ENCODE results near the gene ITSN1.

ITSN1 gene

DNA sequence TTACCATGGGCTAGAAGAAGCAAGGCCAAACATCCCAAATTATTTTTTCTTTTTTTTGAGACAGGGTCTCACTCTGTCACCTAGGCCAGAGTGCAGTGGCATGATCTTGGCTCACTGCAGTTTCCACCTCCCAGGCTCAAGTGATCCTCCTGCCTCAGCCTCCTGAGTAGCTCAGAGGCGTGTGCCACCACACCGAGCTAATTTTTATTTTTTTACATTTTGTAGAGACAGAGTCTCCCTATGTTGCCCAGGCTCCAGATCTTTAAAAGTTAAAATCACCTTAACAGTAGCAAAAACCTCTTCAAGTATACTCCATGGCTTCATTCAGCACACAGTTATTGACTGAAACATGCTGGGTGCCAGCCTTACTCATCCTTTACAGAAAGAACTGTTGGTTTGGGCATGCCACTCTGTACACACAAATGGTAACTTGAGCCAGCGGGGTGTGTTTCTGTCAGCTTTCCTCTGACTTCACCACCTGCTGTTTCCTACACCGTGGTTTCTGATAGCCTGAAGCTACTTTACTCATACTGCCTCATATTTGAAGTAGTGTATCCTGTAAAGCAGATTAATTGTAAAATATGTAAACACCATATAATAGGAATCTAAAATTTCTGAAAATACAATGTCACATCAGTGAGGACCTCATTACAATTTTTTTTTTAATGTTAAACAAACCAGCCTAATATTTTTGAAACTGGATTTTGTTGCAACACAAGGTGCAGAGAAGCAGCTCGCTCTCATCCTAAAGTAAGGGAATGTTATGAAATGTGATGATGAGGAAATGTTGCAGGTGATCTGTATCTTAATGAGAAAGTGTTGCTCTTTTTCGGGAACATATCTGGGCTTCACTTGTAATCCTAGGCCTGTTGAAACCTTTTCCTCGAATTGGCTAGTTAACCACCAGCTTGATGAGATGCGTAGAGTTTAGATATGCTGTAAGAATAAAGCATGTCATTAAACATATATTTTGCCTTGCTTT lies 159.4 kb downstream of the ITSN1 start:
- ChIA-PET POLR2A (no interaction called here), CTCF (interaction anchor here (1.2 kb wide), 1 partner anchor 101 kb away, joined by 3 read pairs; no protein-coding TSS in a partner anchor)
- DNase-seq (ENCODE audit: low read depth, low spot score): peak; percentile 24
- H3K4me3 ChIP-seq (ENCODE audit: low read depth, low read length): no peak overlapping the region
- TF ChIP-seq, protein P1, sequence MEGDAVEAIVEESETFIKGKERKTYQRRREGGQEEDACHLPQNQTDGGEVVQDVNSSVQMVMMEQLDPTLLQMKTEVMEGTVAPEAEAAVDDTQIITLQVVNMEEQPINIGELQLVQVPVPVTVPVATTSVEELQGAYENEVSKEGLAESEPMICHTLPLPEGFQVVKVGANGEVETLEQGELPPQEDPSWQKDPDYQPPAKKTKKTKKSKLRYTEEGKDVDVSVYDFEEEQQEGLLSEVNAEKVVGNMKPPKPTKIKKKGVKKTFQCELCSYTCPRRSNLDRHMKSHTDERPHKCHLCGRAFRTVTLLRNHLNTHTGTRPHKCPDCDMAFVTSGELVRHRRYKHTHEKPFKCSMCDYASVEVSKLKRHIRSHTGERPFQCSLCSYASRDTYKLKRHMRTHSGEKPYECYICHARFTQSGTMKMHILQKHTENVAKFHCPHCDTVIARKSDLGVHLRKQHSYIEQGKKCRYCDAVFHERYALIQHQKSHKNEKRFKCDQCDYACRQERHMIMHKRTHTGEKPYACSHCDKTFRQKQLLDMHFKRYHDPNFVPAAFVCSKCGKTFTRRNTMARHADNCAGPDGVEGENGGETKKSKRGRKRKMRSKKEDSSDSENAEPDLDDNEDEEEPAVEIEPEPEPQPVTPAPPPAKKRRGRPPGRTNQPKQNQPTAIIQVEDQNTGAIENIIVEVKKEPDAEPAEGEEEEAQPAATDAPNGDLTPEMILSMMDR (IDR thresholded peaks at IDR 0.05; ENCODE audit: insufficient read depth, low read length, missing control alignments): no peak

DNA sequence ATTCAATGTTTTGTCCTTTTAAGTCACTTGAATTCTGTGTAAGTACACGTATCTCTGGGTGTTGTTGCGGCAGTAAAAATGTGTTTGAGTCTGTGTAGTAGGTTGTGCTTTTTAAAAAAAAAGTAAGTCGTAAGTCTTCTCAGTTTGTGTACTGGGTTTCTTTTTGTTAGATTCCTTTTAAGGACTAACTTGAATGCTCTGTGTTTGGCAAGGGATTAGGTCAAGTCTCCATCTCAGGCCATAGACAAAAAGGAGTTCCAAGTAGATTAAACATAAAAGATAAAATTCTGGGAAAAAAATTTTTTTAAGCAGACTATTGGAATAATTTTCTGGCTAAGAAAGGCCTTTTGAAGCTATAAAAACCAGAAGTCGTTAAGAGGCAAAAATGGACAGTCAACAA lies 160.2 kb downstream of the ITSN1 start:
- DNase-seq (ENCODE audit: low read depth, low spot score): no peak
- POLR2A ChIA-PET: no interaction called here
- TF ChIP-seq, protein P1 (IDR thresholded peaks at IDR 0.05; ENCODE audit: insufficient read depth, low read length, missing control alignments): no peak
- CTCF ChIA-PET: interaction anchor here (1.2 kb wide), 1 partner anchor 100 kb away, joined by 3 read pairs; no protein-coding TSS in a partner anchor
- H3K4me3 ChIP-seq (ENCODE audit: low read depth, low read length): no peak overlapping the region

DNA sequence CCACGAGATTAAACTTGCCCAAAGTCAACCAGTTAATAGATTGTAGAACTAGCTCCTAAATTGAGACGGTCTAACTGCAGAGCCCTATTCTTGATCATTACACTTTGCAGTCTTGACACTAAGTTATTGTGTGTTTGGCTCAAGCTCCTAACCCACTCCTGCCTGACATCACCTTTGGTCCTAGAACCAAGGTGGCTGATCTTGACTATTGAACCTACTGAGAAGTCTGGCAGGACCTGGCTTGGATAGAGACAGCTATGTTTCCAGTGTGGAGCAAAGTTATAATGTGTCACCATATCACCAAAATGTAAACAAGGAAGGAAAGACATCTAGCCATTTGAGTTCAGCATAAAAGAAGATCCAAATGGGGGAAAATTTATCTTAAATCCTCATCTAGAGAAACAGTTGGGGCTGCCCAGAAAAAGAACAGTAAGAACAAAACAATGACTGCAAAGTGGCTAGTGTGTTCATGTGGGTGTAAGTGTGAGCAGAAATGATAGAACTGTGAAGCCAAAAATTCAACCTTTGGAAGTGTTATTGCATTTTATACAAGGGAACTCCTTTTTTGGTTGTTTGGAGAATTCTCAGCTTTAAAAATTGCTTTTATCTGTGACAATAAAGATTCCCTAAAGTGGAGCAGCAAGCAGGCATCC lies 166.5 kb downstream of the ITSN1 start:
- H3K4me3 ChIP-seq (ENCODE audit: low read depth, low read length): no peak overlapping the region
- TF ChIP-seq, protein P1 (IDR thresholded peaks at IDR 0.05; ENCODE audit: insufficient read depth, low read length, missing control alignments): no peak
- ChIA-PET POLR2A (no interaction called here), CTCF (no interaction called here)
- DNase-seq (ENCODE audit: low read depth, low spot score): no peak

DNA sequence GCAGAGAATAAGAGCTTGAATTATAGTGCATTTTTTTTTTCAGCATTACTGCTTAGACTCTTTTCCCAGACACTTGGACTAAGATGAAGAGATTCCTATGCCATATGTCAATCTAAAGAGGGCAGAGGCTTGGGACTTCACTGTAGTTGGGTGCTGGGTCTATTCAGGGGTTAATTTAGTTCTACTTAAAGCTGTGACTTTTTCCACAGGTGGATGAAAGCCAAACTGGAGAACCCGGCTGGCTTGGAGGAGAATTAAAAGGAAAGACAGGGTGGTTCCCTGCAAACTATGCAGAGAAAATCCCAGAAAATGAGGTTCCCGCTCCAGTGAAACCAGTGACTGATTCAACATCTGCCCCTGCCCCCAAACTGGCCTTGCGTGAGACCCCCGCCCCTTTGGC lies 168.5 kb downstream of the ITSN1 start:
- no peak for DNase-seq (ENCODE audit: low read depth, low spot score)
- ChIA-PET POLR2A (no interaction called here), CTCF (interaction anchor here (1.5 kb wide), 1 partner anchor 10 kb away, joined by 3 read pairs; no protein-coding TSS in a partner anchor)
- TF ChIP-seq, protein P1 (IDR thresholded peaks at IDR 0.05; ENCODE audit: insufficient read depth, low read length, missing control alignments): no peak
- no peak overlapping the region for H3K4me3 ChIP-seq (ENCODE audit: low read depth, low read length)

- H3K4me3 ChIP-seq (ENCODE audit: low read depth, low read length): no peak overlapping the region
- POLR2A ChIA-PET: no interaction called here
- DNase-seq (ENCODE audit: low read depth, low spot score): no peak
- TF ChIP-seq, protein P1 (IDR thresholded peaks at IDR 0.05; ENCODE audit: insufficient read depth, low read length, missing control alignments): no peak
- CTCF ChIA-PET: interaction anchor here (1.5 kb wide), 1 partner anchor 9 kb away, joined by 3 read pairs; no protein-coding TSS in a partner anchor
Observed at GRCh38 chr21:33811167-33812010, 169.1 kb downstream of the ITSN1 start.

Data from AG04449 (cell line).